ENCODE data around the gene RO60.
"Not testable (repeated sequence)": the region's sequence is repeated elsewhere in the genome, so short reads cannot be mapped to it uniquely, and the experiment has no call there.

The RO60 gene

GRCh38 chr1:193059282-193060114, at the start of gene RO60, which contains the start of gene UCHL5:
Gene RO60 (plus strand): TSS chr1:193059612. CDS start chr1:193069055, 9,443 bp downstream.
Gene UCHL5 (minus strand): TSS chr1:193059360. CDS start chr1:193059260, 100 bp downstream.
- DNase-seq = peak; percentile 97

- no peak for DNase-seq
Observed at GRCh38 chr1:193011406-193011805, 48.0 kb upstream of the RO60 start.

GRCh38 chr1:193013005-193013404, 46.4 kb upstream of the RO60 start:
- no peak for DNase-seq

GRCh38 chr1:193013707-193014106, 45.7 kb upstream of the RO60 start:
- DNase-seq = no peak

GRCh38 chr1:193014400-193014799, 45.0 kb upstream of the RO60 start:
- DNase-seq = no peak

- no peak for DNase-seq
Observed at GRCh38 chr1:193016788-193017187, 42.6 kb upstream of the RO60 start.

GRCh38 chr1:193019442-193020026, 39.9 kb upstream of the RO60 start:
- DNase-seq = no peak

GRCh38 chr1:193025218-193025617, 34.2 kb upstream of the RO60 start:
- DNase-seq = no peak

- no peak for DNase-seq
Observed at GRCh38 chr1:193030280-193030679, 29.1 kb upstream of the RO60 start.

GRCh38 chr1:193031431-193031830, 28.0 kb upstream of the RO60 start:
- no peak for DNase-seq

- not testable (repeated sequence) for DNase-seq
Observed at GRCh38 chr1:193032643-193033427, 26.6 kb upstream of the RO60 start.

GRCh38 chr1:193033610-193034009, 25.8 kb upstream of the RO60 start:
- no peak for DNase-seq

GRCh38 chr1:193036337-193037047, 22.9 kb upstream of the RO60 start:
- no peak for DNase-seq

GRCh38 chr1:193040011-193040410, 19.4 kb upstream of the RO60 start:
- no peak for DNase-seq

GRCh38 chr1:193042766-193043691, 16.4 kb upstream of the RO60 start:
- DNase-seq = no peak

GRCh38 chr1:193048913-193049312, 10.5 kb upstream of the RO60 start:
- not testable (repeated sequence) for DNase-seq

- no peak for DNase-seq
Observed at GRCh38 chr1:193054169-193054675, 5.2 kb upstream of the RO60 start.

GRCh38 chr1:193058529-193059281, 707 bp upstream of the RO60 start:
- DNase-seq = peak; percentile 76

- no peak for DNase-seq
Observed at GRCh38 chr1:193060115-193060403, 647 bp downstream of the RO60 start.

- no peak for DNase-seq
Observed at GRCh38 chr1:193060406-193060805, 994 bp downstream of the RO60 start.

GRCh38 chr1:193060938-193061337, 1.5 kb downstream of the RO60 start:
- DNase-seq = peak; percentile 5

All from stimulated activated CD4-positive, alpha-beta T cell treated with anti-CD3 and anti-CD28 coated beads, Interleukin-1b, Interleukin-23, amount 100 ng/mL, for 48 hours (primary cell).